HEK293 (cell line): ENCODE measurements around the gene BTG2.

ENCODE experiments used
- CTCF ChIP-seq: fragments of 450-650 bp; formaldehyde crosslinking; IDR thresholded peaks from 2 replicates; pipeline ENCODE4 v1.5.1; 2016; ENCODE audit warnings: missing biosample characterization, missing genetic modification characterization
- SCRT2 ChIP-seq: fragments of 450-650 bp; formaldehyde crosslinking; IDR thresholded peaks from 2 replicates; pipeline ENCODE4 v1.5.1; 2016; ENCODE audit warnings: missing biosample characterization, missing genetic modification characterization
- TCF7L2 ChIP-seq: IDR thresholded peaks from 2 replicates; pipeline ENCODE4 v1.6.1; 2011; ENCODE audit warnings: low read depth, mild to moderate bottlenecking, inconsistent platforms, low read length, moderate library complexity, borderline replicate concordance
- ZBTB21 ChIP-seq: fragments of 450-650 bp; formaldehyde crosslinking; IDR thresholded peaks from 2 replicates; pipeline ENCODE4 v1.5.1; 2017; ENCODE audit warnings: missing biosample characterization, missing genetic modification characterization
- ZNF112 ChIP-seq: fragments of 450-650 bp; formaldehyde crosslinking; IDR thresholded peaks from 2 replicates; pipeline ENCODE4 v1.5.0; 2017; ENCODE audit warnings: missing biosample characterization, missing genetic modification characterization
- ZNF146 ChIP-seq: fragments of 450-650 bp; formaldehyde crosslinking; IDR thresholded peaks from 2 replicates; pipeline ENCODE4 v1.5.1; 2016; ENCODE audit warnings: missing biosample characterization, missing genetic modification characterization
- ZNF354C ChIP-seq: fragments of 450-650 bp; formaldehyde crosslinking; IDR thresholded peaks from 2 replicates; pipeline ENCODE4 v1.5.1; 2016; ENCODE audit warnings: missing biosample characterization, missing genetic modification characterization, low read depth, borderline replicate concordance

- no peak for TF ChIP-seq ZNF112 (tag by site-specific recombination)
- TF ChIP-seq ZNF354C (tag by site-specific recombination), result no peak
- TF ChIP-seq SCRT2 (tag by site-specific recombination), result no peak
- no peak for TF ChIP-seq CTCF
- TF ChIP-seq ZNF146 (tag by site-specific recombination), result no peak
- TF ChIP-seq TCF7L2, result no peak
- TF ChIP-seq ZBTB21 (tag by site-specific recombination), result no peak
These were observed 4.6 kb upstream of the BTG2 start for GRCh38 chr1:203300441-203301330.
